GM21360 (cell line): Measurements from ENCODE around the gene HS6ST3.
"Not testable (repeated sequence)": the region's sequence is repeated elsewhere in the genome, so short reads cannot be mapped to it uniquely, and the experiment has no call there.

Source experiments
- ATAC-seq: cut with Tn5 transposase; IDR thresholded peaks from one replicate; pipeline ENCODE4 v1.9.1; 2021; ENCODE audit warnings: mild to moderate bottlenecking, moderate library complexity; ENCODE audit not compliant: unreplicated experiment

HS6ST3 gene

GRCh38 chr13:96524398-96525020 lies 434.6 kb downstream of the HS6ST3 start:
- not testable (repeated sequence) for ATAC-seq

- ATAC-seq: no peak
Observed at GRCh38 chr13:96525715-96526114, 435.8 kb downstream of the HS6ST3 start.

GRCh38 chr13:96527497-96527896 lies 437.6 kb downstream of the HS6ST3 start:
- ATAC-seq: no peak

GRCh38 chr13:96532804-96533203 lies 442.9 kb downstream of the HS6ST3 start:
- ATAC-seq: no peak

- no peak for ATAC-seq
Observed at GRCh38 chr13:96533408-96533807, 443.5 kb downstream of the HS6ST3 start.

- ATAC-seq: no peak
Observed at GRCh38 chr13:96539791-96540190, 449.9 kb downstream of the HS6ST3 start.

- ATAC-seq: no peak
Observed at GRCh38 chr13:96540670-96541069, 450.8 kb downstream of the HS6ST3 start.

GRCh38 chr13:96542986-96543385 lies 453.1 kb downstream of the HS6ST3 start:
- ATAC-seq: no peak

GRCh38 chr13:96544957-96545356 lies 455.1 kb downstream of the HS6ST3 start:
- ATAC-seq: no peak

- no peak for ATAC-seq
Observed at GRCh38 chr13:96546463-96546862, 456.6 kb downstream of the HS6ST3 start.

GRCh38 chr13:96551546-96551945 lies 461.6 kb downstream of the HS6ST3 start:
- no peak for ATAC-seq

GRCh38 chr13:96552559-96552958 lies 462.7 kb downstream of the HS6ST3 start:
- no peak for ATAC-seq

- no peak for ATAC-seq
Observed at GRCh38 chr13:96553796-96554195, 463.9 kb downstream of the HS6ST3 start.

- no peak for ATAC-seq
Observed at GRCh38 chr13:96573563-96573962, 483.7 kb downstream of the HS6ST3 start.

GRCh38 chr13:96575423-96576320 lies 485.8 kb downstream of the HS6ST3 start:
- no peak for ATAC-seq

GRCh38 chr13:96581741-96582140 lies 491.8 kb downstream of the HS6ST3 start:
- ATAC-seq: no peak

GRCh38 chr13:96615252-96615651 lies 525.3 kb downstream of the HS6ST3 start:
- ATAC-seq: no peak

GRCh38 chr13:96617528-96617927 lies 527.6 kb downstream of the HS6ST3 start:
- no peak for ATAC-seq

- no peak for ATAC-seq
Observed at GRCh38 chr13:96621634-96622183, 531.8 kb downstream of the HS6ST3 start.

- no peak for ATAC-seq
Observed at GRCh38 chr13:96629331-96629730, 539.4 kb downstream of the HS6ST3 start.

- ATAC-seq: no peak
Observed at GRCh38 chr13:96632536-96633320, 542.8 kb downstream of the HS6ST3 start.
